HTERT RPE-1 (cell line): Measurements from ENCODE around the gene KAZN.

Experiments used
- in situ Hi-C: fragments of 300-500 bp; cut with MboI; formaldehyde crosslinking; loops from 4 replicates; pipeline ENCODE4 v1.14.3; 2020; ENCODE audit warnings: low sequenced_read_pairs

The KAZN gene

DNA sequence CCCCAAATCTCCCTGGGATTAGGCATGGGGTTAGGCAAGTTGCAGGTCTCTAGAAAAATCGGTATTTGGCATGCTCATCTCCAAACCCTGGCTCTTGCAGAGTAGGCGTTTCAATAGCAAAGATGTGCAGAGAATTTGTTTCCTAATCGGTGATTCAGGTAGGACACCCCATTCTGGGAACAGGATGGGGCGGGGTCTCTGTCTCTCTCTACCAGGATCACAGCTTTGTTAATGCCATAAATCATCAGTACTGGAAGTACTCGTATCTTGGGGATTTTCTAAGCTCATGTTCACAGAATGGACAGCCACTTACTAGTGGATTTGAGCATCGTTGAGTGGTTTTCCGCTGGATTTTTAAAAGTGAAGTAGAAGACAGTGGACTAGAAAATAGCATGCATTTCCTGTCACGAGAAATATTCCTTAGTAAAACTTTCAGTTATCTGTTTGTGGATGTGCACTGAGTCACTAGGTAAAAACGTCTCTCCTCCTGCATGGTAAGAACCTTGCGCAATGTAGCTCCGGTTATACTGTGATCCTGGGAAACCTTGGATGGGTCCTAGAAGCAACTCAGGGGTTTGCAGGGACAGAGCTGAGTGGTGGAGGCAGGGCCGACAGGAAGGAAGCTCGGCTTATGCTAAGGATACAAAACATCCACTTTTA, 560.2 kb downstream of the KAZN start:
- in situ Hi-C loops, result no loop called here

DNA sequence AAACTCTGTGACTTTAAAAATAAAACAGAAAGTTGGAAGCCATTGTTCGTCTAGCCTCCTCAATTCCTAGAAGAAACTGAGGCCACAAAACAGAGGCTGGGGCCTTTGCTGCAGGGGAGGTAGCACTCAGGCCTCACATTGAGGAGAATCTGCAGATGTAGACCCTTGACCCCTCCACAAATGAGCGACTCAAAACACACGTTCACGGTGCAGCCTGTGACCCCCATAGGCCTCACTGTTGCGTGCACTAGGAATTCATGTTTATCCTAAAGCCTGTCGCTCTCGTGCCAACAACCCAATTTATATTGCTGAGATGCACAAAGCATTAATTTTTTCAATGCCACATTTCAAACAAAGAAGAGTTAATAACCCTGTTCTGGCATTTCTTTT, 560.7 kb downstream of the KAZN start:
- in situ Hi-C loops, result no loop called here

DNA sequence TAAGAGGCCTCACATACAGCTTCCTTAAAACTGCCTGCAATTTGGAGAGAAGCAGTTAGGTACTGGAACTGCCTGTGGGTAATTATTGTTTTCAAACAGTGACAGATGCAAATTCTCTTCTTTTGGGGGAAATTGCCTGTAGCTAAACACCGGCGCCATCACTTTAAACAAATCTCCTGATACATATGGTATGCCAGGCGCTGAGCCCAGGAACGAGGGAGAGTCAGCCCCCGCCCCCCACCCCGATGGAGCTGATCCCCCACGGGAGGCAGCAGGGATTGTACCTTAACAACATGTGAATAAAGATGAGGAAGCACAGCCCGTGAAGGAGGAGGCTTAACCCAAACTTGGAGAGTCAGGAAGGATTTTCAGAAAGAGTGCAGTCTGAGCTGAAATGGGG, 562.1 kb downstream of the KAZN start:
- in situ Hi-C loops, result no loop called here

DNA sequence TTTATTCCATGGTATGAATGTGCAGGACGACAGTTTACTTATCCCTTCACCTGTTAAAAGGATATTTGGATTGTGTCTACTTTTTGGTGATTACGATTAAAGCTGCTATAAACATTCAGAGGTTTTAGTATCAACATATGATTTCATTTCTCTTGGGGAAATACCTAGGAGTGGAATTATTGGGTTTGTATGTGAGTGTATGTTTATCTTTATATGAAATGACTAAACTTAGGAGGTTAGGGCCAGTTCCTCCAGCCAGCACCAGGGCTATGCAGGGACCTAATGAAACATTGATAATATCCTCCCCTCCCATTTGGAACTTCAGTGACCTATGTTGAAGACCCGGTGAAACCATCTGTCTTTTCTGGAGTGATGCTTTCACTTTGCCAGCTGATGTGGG, 568.9 kb downstream of the KAZN start:
- in situ Hi-C loops, result no loop called here
